IPS DF 4.7 (cell line): Measurements from ENCODE around the gene ME3.
A peak's percentile ranks its signal among the peaks of the same experiment; 100 is the strongest.

Source experiments
- DNase-seq: peaks from one replicate; pipeline ENCODE4 v3.0.0-alpha.2; 2013; ENCODE audit warnings: low spot score; ENCODE audit errors: extremely low read depth

Gene ME3

DNA sequence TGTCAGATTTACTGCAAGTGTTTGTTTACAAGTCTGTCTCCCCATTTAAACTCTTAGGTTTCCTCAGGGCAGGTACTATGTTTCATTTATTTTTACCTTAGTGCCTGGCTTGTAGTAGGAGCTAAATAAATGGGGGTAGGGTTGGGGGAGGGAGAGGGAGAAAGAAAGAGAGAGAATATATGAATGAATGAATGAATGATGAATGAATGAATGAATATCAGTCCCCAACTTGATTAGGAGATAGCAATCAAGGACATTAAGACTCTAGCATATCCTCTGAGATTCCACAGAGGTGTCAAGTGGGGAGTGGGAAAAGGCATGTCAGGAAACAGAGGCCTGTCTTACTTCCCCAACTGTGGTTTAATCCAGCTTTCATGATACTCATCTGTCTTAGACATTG, 83.2 kb downstream of the ME3 start:
- no peak for DNase-seq

- no peak for DNase-seq
Observed at GRCh38 chr11:86588566-86589090, 83.8 kb downstream of the ME3 start.

- no peak for DNase-seq
Observed at GRCh38 chr11:86587264-86588193, 84.9 kb downstream of the ME3 start.

DNA sequence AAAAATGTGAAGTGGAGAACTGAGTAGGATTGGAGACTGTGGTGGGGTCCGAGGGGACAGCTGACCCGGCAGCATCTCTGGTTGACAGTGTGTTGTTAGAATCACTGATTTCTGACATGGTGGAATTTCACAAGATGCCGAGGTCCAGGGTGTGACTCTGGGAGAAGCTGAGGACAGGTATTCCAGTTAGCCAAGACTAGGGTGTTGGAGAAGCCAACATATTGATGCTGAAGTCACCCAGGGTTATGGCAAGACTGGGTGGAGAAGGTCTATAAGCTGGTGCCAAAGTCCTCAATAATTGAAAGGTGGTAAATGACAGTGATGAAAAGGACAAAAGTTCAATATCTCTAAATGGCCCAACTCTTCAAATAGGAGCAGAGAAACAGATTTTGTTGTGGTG, 86.1 kb downstream of the ME3 start:
- no peak for DNase-seq

DNA sequence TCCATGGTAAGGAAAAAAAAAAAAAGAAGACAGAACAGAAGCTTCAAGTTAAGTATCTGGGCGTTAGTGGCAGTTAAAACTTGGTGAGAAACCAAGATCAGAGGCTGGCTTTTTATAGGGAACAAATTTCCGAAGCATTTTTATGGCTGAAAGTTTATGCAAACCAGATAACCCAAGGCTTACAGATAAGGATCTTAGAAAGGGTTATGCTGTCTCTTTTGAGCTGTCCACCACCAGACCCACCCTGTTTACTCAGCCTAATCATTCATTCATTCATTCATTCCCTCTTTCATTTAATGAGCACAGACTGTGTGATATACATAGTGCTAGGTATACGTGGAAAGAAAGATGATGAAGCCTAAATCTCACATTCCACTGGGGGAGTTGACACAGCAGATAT, 89.5 kb downstream of the ME3 start:
- no peak for DNase-seq

DNA sequence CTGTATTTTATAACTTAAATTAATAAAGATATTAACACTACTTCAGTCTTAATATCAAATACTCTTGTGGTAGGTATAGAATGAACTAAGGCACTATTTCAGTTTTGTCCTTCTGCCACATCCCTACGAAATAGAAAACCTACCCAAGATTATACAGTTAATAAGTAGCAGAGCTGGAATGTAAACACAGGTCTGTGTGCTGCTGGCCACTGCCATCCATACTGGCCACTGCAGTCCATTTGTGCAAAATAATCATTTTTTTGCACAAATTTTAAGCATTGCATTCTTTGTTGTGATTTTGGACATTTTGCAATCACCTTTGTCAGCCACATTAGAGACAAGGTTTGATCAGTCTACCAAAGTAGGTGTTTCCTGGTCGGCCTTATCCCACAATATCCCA, 91.9 kb downstream of the ME3 start:
- DNase-seq = no peak

- DNase-seq = no peak
Observed at GRCh38 chr11:86579406-86579731, 93.0 kb downstream of the ME3 start.

GRCh38 chr11:86578727-86579405, 93.5 kb downstream of the ME3 start:
- no peak for DNase-seq

GRCh38 chr11:86577644-86578636, 94.5 kb downstream of the ME3 start:
- DNase-seq = no peak

- no peak for DNase-seq
Observed at GRCh38 chr11:86576946-86577624, 95.3 kb downstream of the ME3 start.

DNA sequence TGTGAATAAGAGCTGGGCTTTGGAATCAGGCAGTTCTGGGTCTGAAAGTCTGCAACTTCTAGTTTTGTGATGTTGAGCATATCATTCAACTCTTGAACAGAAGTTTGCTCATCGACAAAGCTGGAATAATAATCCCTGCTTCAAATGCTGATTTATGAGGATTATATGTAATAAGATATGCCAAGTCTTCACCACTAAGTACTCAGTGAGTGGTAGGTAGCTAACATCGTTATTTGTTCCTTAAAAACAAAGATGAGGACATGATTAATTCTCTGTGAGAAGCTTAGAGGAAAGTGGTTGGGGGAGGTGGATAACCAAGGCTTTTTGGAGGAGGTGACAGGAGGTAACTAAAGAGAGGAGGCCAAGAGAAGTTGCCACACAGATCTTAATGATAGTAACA, 96.5 kb downstream of the ME3 start:
- no peak for DNase-seq

GRCh38 chr11:86575208-86575855, 97.1 kb downstream of the ME3 start:
- DNase-seq = no peak

GRCh38 chr11:86574493-86575207, 97.8 kb downstream of the ME3 start:
- no peak for DNase-seq

- DNase-seq = peak; percentile 86
Observed at GRCh38 chr11:86571273-86571948, 101.0 kb downstream of the ME3 start.

GRCh38 chr11:86570451-86570850, 102.0 kb downstream of the ME3 start:
- DNase-seq = no peak

GRCh38 chr11:86570020-86570419, 102.4 kb downstream of the ME3 start:
- no peak for DNase-seq

DNA sequence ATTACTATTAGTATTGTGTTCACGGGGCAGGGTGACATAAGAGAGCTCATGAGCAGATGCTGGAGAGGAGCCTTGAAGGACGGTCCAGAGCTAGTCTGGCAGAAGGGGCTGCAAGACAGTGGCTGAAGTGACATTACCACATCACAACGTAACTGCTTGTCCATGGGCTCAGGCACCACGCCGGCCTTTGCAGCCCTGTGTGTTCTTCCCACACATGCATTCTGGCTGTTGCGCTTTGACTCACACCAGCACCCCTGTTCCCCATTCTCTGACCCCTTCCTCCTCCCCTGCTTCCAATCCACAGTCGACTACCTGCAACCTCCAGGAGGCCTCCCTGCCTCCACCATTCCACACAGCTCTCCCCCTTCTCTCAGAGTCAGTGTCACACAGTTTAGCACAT, 103.3 kb downstream of the ME3 start:
- no peak for DNase-seq

GRCh38 chr11:86565801-86566312, 106.6 kb downstream of the ME3 start:
- DNase-seq = no peak

DNA sequence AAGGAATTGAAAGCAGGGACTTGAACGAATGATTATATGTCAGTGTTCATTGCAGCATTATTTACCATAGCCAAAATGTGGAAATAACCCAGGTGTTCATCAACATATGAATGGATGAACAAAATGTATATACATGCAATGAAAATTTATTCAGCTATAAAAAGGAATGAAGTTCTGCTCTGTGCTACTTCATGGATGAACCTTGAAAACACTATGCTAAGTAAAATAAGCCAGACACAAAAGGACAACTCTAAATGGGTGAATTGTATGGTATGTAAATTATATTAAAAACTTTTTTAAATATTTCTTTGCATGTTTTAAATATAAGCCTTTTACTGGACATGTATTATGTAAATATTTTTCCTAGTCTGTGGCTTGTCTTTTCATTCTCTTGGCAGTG, 107.0 kb downstream of the ME3 start:
- DNase-seq = no peak
